GM12874 (cell line): ENCODE results near the gene SSUH2.

Experiments used
- CTCF ChIP-seq: IDR thresholded peaks from 2 replicates; pipeline ENCODE4 v1.5.1; 2011; ENCODE audit warnings: low read depth, mild to moderate bottlenecking, control low read depth, low read length, moderate library complexity; ENCODE audit not compliant: insufficient read depth

The SSUH2 gene

DNA sequence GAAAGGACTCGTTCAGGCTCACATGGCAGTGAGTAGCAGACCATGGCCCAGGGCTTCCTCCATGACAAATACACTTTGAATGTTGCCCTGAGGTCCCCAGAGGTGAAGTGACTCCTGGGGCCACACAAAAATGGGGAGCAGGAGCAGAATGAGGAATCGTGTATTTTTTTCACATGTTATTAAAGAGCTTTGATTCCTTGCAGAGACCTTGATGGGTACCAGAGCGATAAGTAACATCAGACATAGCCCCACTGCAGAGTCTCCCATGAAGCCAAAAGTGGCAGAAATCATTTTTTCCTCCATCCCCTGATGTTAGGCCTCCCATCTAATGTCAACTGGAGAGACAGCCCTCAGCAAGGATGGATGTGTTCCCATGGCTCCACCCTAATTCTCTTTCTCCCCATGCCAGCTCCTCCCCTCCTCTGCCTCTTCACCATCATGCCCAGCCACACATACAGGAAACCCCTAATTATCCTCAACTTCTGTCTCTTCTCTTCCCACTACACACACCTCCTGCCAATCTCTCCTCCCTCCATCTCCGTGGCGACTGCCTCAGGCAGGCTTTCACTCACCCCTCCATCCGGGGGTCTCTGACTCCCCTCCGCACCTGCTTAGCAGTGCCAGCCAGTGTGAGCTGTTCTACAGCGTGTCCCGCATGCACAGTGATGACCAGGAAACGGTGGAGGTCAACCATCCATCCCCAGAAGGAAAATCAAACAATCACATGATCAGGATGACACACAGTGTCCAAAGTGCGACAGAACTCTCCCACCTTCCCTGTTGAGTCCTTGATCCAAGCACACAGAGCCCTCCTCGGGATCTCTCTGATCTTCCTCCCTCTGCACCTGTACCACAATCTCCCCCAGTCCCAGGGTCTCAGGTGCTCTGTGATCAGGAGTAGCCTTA is 7.1 kb upstream of the SSUH2 start:
- TF ChIP-seq CTCF, result no peak

DNA sequence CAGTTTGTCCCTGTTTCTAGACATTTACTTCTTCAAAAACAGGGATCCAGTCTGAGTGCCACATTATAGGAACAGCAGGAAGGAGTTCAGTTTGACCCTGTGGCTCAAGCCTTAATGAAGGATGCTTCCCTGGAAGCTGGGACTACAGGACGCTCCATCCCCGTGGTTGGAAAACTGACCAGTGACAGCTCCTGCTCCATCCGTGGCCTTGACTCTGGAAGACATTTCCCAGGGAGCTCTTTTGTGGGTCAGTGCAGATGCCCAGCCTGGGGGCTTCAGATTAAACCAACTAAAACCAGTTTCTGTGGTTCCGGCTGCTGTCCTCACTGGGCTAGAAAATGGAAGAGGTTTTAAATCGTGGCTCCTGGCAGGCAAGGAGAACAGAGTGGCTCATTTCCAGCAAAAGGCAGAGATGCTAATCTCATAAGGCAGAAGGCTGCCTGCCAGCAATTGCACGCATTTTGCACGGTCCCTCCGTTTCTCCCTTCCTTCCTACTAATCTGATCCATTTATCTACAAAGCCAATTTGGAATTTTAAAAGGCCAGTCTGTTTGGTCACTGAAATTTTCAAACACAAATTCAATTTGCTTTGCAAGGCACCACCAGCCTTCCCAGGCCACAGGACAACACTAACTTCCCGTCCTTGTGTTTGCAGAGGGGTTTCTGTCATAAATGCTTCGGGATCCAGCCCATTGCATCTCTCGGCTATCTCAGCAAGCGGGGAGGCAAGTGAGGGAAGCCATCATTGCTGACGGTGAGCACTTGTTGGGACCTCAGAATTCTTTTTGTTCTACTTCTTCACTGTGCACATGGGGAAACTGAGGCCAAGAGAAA is 6.2 kb upstream of the SSUH2 start:
- no peak for TF ChIP-seq CTCF

GRCh38 chr3:8649757-8650156 is 5.2 kb upstream of the SSUH2 start:
- no peak for TF ChIP-seq CTCF

- TF ChIP-seq CTCF, result no peak
Observed at GRCh38 chr3:8648909-8649741, 4.5 kb upstream of the SSUH2 start.

DNA sequence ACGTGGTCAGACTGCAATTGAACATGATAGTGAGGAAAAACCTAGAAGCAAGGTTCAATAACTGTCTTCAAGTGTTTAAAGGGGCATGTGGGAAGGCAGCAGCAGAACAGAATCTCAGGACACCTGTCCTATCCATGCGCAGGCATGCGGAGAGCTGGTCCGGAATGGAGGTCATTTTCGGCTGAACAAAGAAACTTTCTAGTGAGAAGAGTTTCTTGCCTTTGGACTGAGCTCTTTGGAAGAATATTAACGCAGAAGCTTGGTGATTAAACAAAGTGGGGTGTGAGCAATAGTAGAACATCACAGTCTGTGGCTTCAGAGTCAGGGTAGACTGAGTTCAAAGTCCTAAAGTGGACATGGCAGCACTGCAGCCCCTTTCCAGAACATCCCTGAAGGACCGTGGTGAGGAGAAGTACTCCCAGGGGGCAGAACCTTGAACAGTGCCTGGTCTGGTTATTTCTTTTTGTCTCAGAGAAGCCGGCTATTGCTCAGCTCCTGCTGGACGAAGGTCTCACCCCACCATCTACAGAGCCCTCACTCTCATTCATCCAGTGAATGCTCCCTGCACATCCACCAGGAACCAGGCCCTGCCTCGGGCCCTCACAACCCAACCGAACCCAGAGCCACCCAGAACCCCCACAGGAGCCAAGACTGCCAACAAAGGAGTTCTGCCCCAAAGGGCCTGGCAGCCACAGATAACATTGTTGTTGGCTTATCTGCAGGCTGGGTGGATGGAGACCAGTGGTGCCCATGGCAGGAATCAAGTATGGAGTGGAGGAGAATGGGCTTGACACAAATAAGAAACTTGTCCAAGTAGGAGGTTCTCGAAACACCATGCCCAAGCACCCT is 2.8 kb upstream of the SSUH2 start:
- TF ChIP-seq CTCF, result no peak

GRCh38 chr3:8646313-8646938 is 1.8 kb upstream of the SSUH2 start:
- no peak for TF ChIP-seq CTCF
